ENCODE measurements around the gene NEIL1. TPM values are rescaled to one million over a fixed set of nuclear protein-coding genes. Genes with fewer than 3 reads are reported as not detected.

The NEIL1 gene
- total RNA-seq, 3 donors from 2014 or later: 38.0 to 67.9 (median 41.4) TPM

- no peak for ATAC-seq
- no peaks in the 10 kb centered on the region for H3K9me3 ChIP-seq
- H3K36me3 ChIP-seq (ENCODE audit: low read depth): peaks cover 6% of the 10 kb centered on the region
- no peak for DNase-seq
- H3K4me3 ChIP-seq: no peak overlapping the region
- H3K4me1 ChIP-seq (ENCODE audit: low read depth): no peaks in the 10 kb centered on the region
- TF ChIP-seq, protein P1, sequence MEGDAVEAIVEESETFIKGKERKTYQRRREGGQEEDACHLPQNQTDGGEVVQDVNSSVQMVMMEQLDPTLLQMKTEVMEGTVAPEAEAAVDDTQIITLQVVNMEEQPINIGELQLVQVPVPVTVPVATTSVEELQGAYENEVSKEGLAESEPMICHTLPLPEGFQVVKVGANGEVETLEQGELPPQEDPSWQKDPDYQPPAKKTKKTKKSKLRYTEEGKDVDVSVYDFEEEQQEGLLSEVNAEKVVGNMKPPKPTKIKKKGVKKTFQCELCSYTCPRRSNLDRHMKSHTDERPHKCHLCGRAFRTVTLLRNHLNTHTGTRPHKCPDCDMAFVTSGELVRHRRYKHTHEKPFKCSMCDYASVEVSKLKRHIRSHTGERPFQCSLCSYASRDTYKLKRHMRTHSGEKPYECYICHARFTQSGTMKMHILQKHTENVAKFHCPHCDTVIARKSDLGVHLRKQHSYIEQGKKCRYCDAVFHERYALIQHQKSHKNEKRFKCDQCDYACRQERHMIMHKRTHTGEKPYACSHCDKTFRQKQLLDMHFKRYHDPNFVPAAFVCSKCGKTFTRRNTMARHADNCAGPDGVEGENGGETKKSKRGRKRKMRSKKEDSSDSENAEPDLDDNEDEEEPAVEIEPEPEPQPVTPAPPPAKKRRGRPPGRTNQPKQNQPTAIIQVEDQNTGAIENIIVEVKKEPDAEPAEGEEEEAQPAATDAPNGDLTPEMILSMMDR (IDR thresholded peaks at IDR 0.05): no peak
- intact Hi-C loops (cut with DNase I, micrococcal nuclease): no loop called here
These were observed 50.7 kb downstream of the NEIL1 start for GRCh38 chr15:75397494-75397893.

DNA sequence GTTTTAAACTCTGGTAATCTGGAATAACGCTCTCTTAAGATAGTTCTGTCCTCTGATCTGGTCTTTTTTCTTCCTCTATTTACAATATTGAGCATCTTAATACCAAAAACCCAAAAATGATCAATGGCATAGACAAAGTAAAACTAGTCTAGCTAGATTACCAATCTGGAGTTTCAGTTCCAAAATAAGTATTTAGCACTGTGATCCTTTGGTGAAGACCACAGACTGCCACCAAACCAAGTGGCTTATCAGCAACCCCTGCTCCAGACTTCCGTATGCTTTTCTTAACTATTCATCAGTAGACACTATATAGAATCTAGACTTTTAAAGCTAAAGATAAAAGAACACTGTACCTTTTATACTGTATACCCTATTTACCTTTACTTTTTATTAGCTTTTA, 57.1 kb downstream of the NEIL1 start:
- Histone ChIP-seq H3K36me3 (ENCODE audit: low read depth) (no peaks in the 10 kb centered on the region), H3K4me3 (no peak overlapping the region), H3K9me3 (no peaks in the 10 kb centered on the region), H3K4me1 (ENCODE audit: low read depth) (no peaks in the 10 kb centered on the region)
- no peak for ATAC-seq
- DNase-seq: no peak
- TF ChIP-seq, protein P1 (IDR thresholded peaks at IDR 0.05): no peak
- intact Hi-C loops (cut with DNase I, micrococcal nuclease): no loop called here

Small RNA genes within 50 kb of the gene (microRNA-seq; reads per million reads assigned to microRNA genes)
- gene MIR631: not detected

Other genes with a start within 250 kb of the NEIL1 start
- 10 to 100 TPM; 22.2 to 32.5 (median 24.2) TPM for gene C15orf39, start 145.2 kb upstream of the NEIL1 start, total RNA-seq
- not detected for gene GOLGA6C, start 88.7 kb upstream of the NEIL1 start, total RNA-seq
- not detected for gene GOLGA6D, start 64.2 kb upstream of the NEIL1 start, total RNA-seq
- 10 to 100 TPM; 57.2 to 84.9 (median 72.3) TPM for gene COMMD4, start 11.0 kb upstream of the NEIL1 start, total RNA-seq
- gene MAN2C1, start 21.6 kb downstream of the NEIL1 start, total RNA-seq: 100 to 1,000 TPM; 192 to 239 (median 217) TPM
- 10 to 100 TPM; 52.6 to 75.3 (median 60.6) TPM for gene SIN3A, start 104.7 kb downstream of the NEIL1 start, total RNA-seq
- 10 to 100 TPM; 32.0 to 47.1 (median 36.8) TPM for gene PTPN9, start 232.3 kb downstream of the NEIL1 start, total RNA-seq

Data from mucosa of descending colon (tissue), 3 donors.